H1 (cell line): ENCODE measurements around the gene BPHL. TPM values are rescaled to one million over a fixed set of nuclear protein-coding genes. Genes with fewer than 3 reads are reported as not detected.

ENCODE experiments used
- CTCF ChIA-PET: fragments of 300-600 bp; sonication (Branson Sonifier 250); formaldehyde crosslinking; loops from one replicate; lab custom pipeline; 2021; ENCODE audit not compliant: partially characterized antibody; lab: Charles Lee
- POLR2A ChIA-PET: fragments of 300-600 bp; sonication (Branson Sonifier 250); formaldehyde crosslinking; loops from one replicate; lab custom pipeline; 2021; ENCODE audit warnings: inconsistent platforms; ENCODE audit not compliant: partially characterized antibody; lab: Charles Lee
- DNase-seq, 2 experiments: peaks; one replicate each; pipeline versions ENCODE4 v3.0.0 to v3.0.0-alpha.2; 2010 to 2022; ENCODE audit warnings: low spot score in 2 of 2, low read depth in 1 of 2, mixed read lengths in 1 of 2
- FAIRE-seq: peaks from 2 replicates; lab custom pipeline; 2011; peaks lifted over from hg19 to GRCh38; lab: Jason Lieb, UNC
- H2AFZ ChIP-seq: 2 replicates; pipeline ENCODE4 v1.8.1; 2012; ENCODE audit warnings: low read length, inconsistent platforms
- H2AK5ac ChIP-seq: 2 replicates; pipeline ENCODE4 v1.6.1; 2013; ENCODE audit warnings: low read depth, low read length
- H2BK120ac ChIP-seq: replicated peaks from 2 replicates; pipeline ENCODE3; 2013; ENCODE audit warnings: low read depth, low read length, inconsistent platforms
- H2BK12ac ChIP-seq: 2 replicates; pipeline ENCODE4 v1.6.1; 2013; ENCODE audit warnings: low read depth, low read length
- H2BK15ac ChIP-seq: 2 replicates; pipeline ENCODE4 v1.6.1; 2013; ENCODE audit warnings: low read length
- H2BK20ac ChIP-seq: 2 replicates; pipeline ENCODE4 v1.6.1; 2013; ENCODE audit warnings: low read length
- H2BK5ac ChIP-seq: 2 replicates; pipeline ENCODE4 v1.6.1; 2013; ENCODE audit warnings: low read depth, low read length
- H3K14ac ChIP-seq: 2 replicates; pipeline ENCODE4 v1.6.1; 2013; ENCODE audit warnings: inconsistent platforms; ENCODE audit not compliant: insufficient read length
- H3K18ac ChIP-seq: 2 replicates; pipeline ENCODE4 v1.6.1; 2013; ENCODE audit warnings: low read length; ENCODE audit errors: extremely low read depth
- H3K23ac ChIP-seq: 2 replicates; pipeline ENCODE4 v1.6.1; 2013; ENCODE audit warnings: inconsistent platforms; ENCODE audit not compliant: insufficient read length
- H3K23me2 ChIP-seq: 2 replicates; pipeline ENCODE4 v1.6.1; 2013; ENCODE audit warnings: low read depth, low read length
- H3K27ac ChIP-seq: 2 replicates; pipeline ENCODE4 v1.6.1; 2011; ENCODE audit warnings: low read depth, low read length, inconsistent platforms
- H3K27me3 ChIP-seq, 4 experiments: replicated peaks in 1 of 4; 1 replicate in 1 of 4; 2 replicates in 3 of 4; pipeline versions ENCODE4 v1.6.1 to v1.8.1; 2011 to 2013; ENCODE audit warnings: low read length in 3 of 4, mild to moderate bottlenecking in 3 of 4, inconsistent platforms in 2 of 4, mixed read lengths in 2 of 4, moderate library complexity in 1 of 4; ENCODE audit not compliant: control insufficient read depth in 3 of 4, insufficient read depth in 3 of 4; ENCODE audit errors: extremely low read depth in 1 of 4
- H3K36me3 ChIP-seq, 4 experiments: 2 replicates each; pipeline versions ENCODE4 v1.6.1 to v1.8.1; 2011 to 2013; ENCODE audit warnings: mild to moderate bottlenecking in 4 of 4, low read length in 3 of 4, moderate library complexity in 2 of 4, control low read depth in 1 of 4, inconsistent platforms in 1 of 4; ENCODE audit not compliant: insufficient read depth in 4 of 4, control insufficient read depth in 2 of 4
- H3K4ac ChIP-seq: replicated peaks from 2 replicates; pipeline ENCODE3; 2013; ENCODE audit warnings: low read length, low read depth, mixed read lengths, inconsistent platforms; ENCODE audit not compliant: insufficient read length
- H3K4me1 ChIP-seq, 4 experiments: replicated peaks in 1 of 4; 1 replicate in 1 of 4; 2 replicates in 3 of 4; pipeline versions ENCODE4 v1.6.1 to v1.8.1; 2011 to 2013; ENCODE audit warnings: low read length in 3 of 4, inconsistent platforms in 2 of 4, mixed read lengths in 1 of 4; ENCODE audit not compliant: insufficient read depth in 4 of 4, control insufficient read depth in 3 of 4
- H3K4me2 ChIP-seq, 2 experiments: 2 replicates each; pipeline versions ENCODE4 v1.6.1 to v1.8.1; 2011 to 2013; ENCODE audit warnings: low read depth in 2 of 2, low read length in 2 of 2, control low read depth in 1 of 2, inconsistent platforms in 1 of 2, mild to moderate bottlenecking in 1 of 2; ENCODE audit not compliant: insufficient read depth in 1 of 2
- H3K4me3 ChIP-seq, 4 experiments: fragments of 200-600, 300-600 bp in 1 of 4; sonication (generic), shearing (Covaris generic), sonication (Bioruptor Twin) in 1 of 4; 2 replicates each; pipeline versions ENCODE4 v1.5.1 to v1.8.1; 2011 to 2016; ENCODE audit warnings: low read length in 4 of 4, low read depth in 3 of 4, control low read depth in 2 of 4, inconsistent platforms in 2 of 4, mild to moderate bottlenecking in 2 of 4, mixed read lengths in 1 of 4, moderate library complexity in 1 of 4; ENCODE audit not compliant: insufficient read depth in 2 of 4; ENCODE audit errors: extremely low read depth in 1 of 4
- H3K56ac ChIP-seq: replicated peaks from 2 replicates; pipeline ENCODE3; 2013; ENCODE audit warnings: low read depth, mild to moderate bottlenecking, mixed read lengths, low read length, inconsistent platforms; ENCODE audit not compliant: insufficient read length
- H3K79me1 ChIP-seq: 2 replicates; pipeline ENCODE4 v1.6.1; 2013; ENCODE audit warnings: low read depth, low read length, control low read depth
- H3K79me2 ChIP-seq, 2 experiments: 2 replicates each; pipeline versions ENCODE4 v1.6.1 to v1.8.1; 2012 to 2013; ENCODE audit warnings: low read length in 2 of 2, mild to moderate bottlenecking in 2 of 2, inconsistent platforms in 1 of 2; ENCODE audit not compliant: insufficient read depth in 2 of 2, control insufficient read depth in 1 of 2
- H3K9ac ChIP-seq, 4 experiments: replicated peaks in 1 of 4; 1 replicate in 1 of 4; 2 replicates in 3 of 4; pipeline versions ENCODE4 v1.6.1 to v1.8.1; 2011 to 2013; ENCODE audit warnings: low read depth in 3 of 4, low read length in 3 of 4, control low read depth in 2 of 4, mild to moderate bottlenecking in 2 of 4, moderate library complexity in 2 of 4, inconsistent platforms in 1 of 4; ENCODE audit errors: extremely low read depth in 1 of 4
- H3K9me3 ChIP-seq, 2 experiments: 2 replicates each; pipeline versions ENCODE4 v1.6.1 to v1.8.1; 2012 to 2013; ENCODE audit warnings: mild to moderate bottlenecking in 2 of 2, moderate library complexity in 2 of 2, control low read depth in 1 of 2, inconsistent platforms in 1 of 2, low read depth in 1 of 2, low read length in 1 of 2, mixed read lengths in 1 of 2; ENCODE audit not compliant: insufficient read depth in 2 of 2
- H4K20me1 ChIP-seq, 2 experiments: replicated peaks in 1 of 2; 2 replicates each; pipeline versions ENCODE3 to v1.8.1; 2011 to 2013; ENCODE audit warnings: inconsistent platforms in 2 of 2, low read length in 2 of 2, mild to moderate bottlenecking in 1 of 2; ENCODE audit not compliant: insufficient read depth in 2 of 2, control insufficient read depth in 1 of 2
- H4K5ac ChIP-seq: 2 replicates; pipeline ENCODE4 v1.6.1; 2013; ENCODE audit warnings: low read length, low read depth, mixed read lengths, inconsistent platforms; ENCODE audit not compliant: insufficient read length
- H4K8ac ChIP-seq: 2 replicates; pipeline ENCODE4 v1.8.0; 2013; ENCODE audit warnings: mild to moderate bottlenecking, moderate library complexity, low read length, inconsistent platforms; ENCODE audit not compliant: insufficient read depth; ENCODE audit errors: extremely low read depth
- H4K91ac ChIP-seq: replicated peaks from 2 replicates; pipeline ENCODE3; 2013; ENCODE audit warnings: low read length, mixed read lengths, inconsistent platforms; ENCODE audit not compliant: insufficient read length
- BACH1 ChIP-seq: IDR thresholded peaks from 2 replicates; pipeline ENCODE4 v1.6.1; 2012; ENCODE audit warnings: low read length, improper control_type of control experiment
- BRCA1 ChIP-seq: IDR thresholded peaks from 2 replicates; pipeline ENCODE4 v1.6.1; 2012; ENCODE audit warnings: low read depth, low read length, improper control_type of control experiment
- POLR2A ChIP-seq, 2 experiments: IDR thresholded peaks; 1 replicate in 1 of 2; 2 replicates in 1 of 2; pipeline ENCODE4 v1.6.1; 2011; ENCODE audit warnings: low read depth in 2 of 2, low read length in 2 of 2, mild to moderate bottlenecking in 2 of 2; ENCODE audit errors: control extremely low read depth in 1 of 2
- SIX5 ChIP-seq: IDR thresholded peaks from 2 replicates; pipeline ENCODE4 v1.6.1; 2011; ENCODE audit warnings: mild to moderate bottlenecking, low read depth, low read length
- SP1 ChIP-seq: IDR thresholded peaks from 2 replicates; pipeline ENCODE4 v1.6.1; 2011; ENCODE audit warnings: low read depth, low read length
- SP2 ChIP-seq: IDR thresholded peaks from 2 replicates; pipeline ENCODE4 v1.6.1; 2012; ENCODE audit warnings: mild to moderate bottlenecking, low read length, inconsistent platforms
- SUZ12 ChIP-seq: fragments of 200-600 bp; sonication (generic); IDR thresholded peaks from 2 replicates; pipeline ENCODE4 v1.6.1; 2012; ENCODE audit warnings: mild to moderate bottlenecking, inconsistent platforms, low read length, moderate library complexity, mixed read lengths
- YY1 ChIP-seq: IDR thresholded peaks from 2 replicates; pipeline ENCODE4 v1.6.1; 2011; ENCODE audit warnings: low read depth, mild to moderate bottlenecking, low read length
- WGBS, 2 experiments: shearing (Covaris generic) in 1 of 2; methylation state at CpG; one replicate each; pipeline versions ENCODE4 v1.1.6 to v1.1.7; 2013 to 2015; ENCODE audit warnings: low lambda C conversion rate in 2 of 2, mixed read lengths in 2 of 2, inconsistent platforms in 1 of 2, low coverage in 1 of 2, missing lambda C conversion rate in 1 of 2; ENCODE audit not compliant: insufficient replicate concordance in 2 of 2, insufficient coverage in 1 of 2, insufficient read length in 1 of 2; ENCODE audit errors: extremely low coverage in 1 of 2, missing lambda C conversion rate in 1 of 2; 5-methylcytosine and 5-hydroxymethylcytosine counted together
- polyA plus RNA-seq, 7 experiments: library from polyadenylated mRNA; depleted of rRNA in 3 of 7; stranded (reverse) in 5 of 7; unstranded in 2 of 7; fragments of >200 nt in 5 of 7; fragments of 200-250 nt in 2 of 7; gene quantifications; 1 replicate in 5 of 7; 2 replicates in 1 of 7; 4 replicates in 1 of 7; pipeline versions ENCODE4 v1.2.1 to v1.2.3, GENCODE V29; 2011 to 2013; ENCODE audit warnings: missing spikeins in 2 of 7, mixed read lengths in 2 of 7
- total RNA-seq: library from RNA; stranded (reverse); fragmentation: NEBNext Ultra II Directional; extraction: Animal tissue kit (Norgen Biotek cat#: 25700); gene quantifications from 2 replicates; pipeline ENCODE4 v1.2.1, GENCODE V29; 2021
- TF ChIP-seq, protein P1 (sequence below), 3 experiments: IDR thresholded peaks; 1 replicate in 2 of 3; 2 replicates in 1 of 3; pipeline versions ENCODE4 v1.5.1 to v1.6.1; 2011; ENCODE audit warnings: low read length in 3 of 3, mild to moderate bottlenecking in 3 of 3, inconsistent platforms in 2 of 3, low read depth in 1 of 3, moderate library complexity in 1 of 3; ENCODE audit not compliant: insufficient read depth in 1 of 3; ENCODE audit errors: control extremely low read depth in 1 of 3

Gene BPHL
- total and polyA plus RNA-seq, 2 of the 8 experiments (the other 6 are each of a cell fraction or from before 2014, with no cell fraction given) = 24.4 to 36.4 TPM

DNA sequence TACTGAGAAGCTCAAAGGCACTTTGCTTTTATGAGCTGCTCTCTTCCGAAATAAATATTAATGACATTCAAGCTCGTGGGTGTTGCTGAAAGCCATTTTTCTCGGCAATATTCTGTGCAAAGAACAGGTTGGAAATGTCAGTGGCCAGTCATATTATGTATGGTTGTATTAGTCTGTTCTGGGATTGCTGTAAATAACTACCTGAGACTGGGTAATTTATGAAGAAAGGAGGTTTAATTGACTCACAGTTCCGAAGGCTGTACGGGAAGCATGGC is 76.8 kb downstream of the BPHL start:
- Histone ChIP-seq H3K56ac (no peak overlapping the region), H3K79me1 (no peaks in the 10 kb centered on the region; the same call in 1 of the 2 replicates), H2AFZ (0 out of 2 replicates have a peak overlapping the region, but pooled peaks have one; percentile 86), H2BK12ac (0 out of 2 replicates have a peak overlapping the region, but pooled peaks have one; percentile 56), H3K27ac (0 out of 2 replicates have a peak overlapping the region, but pooled peaks have one; percentile 68), H3K4me3 (peak overlapping the region in 1 of 4 experiments; percentile 28; a peak in 1 of 8 replicates), H3K18ac (peak overlapping the region; percentile 93), H3K9ac (no peak overlapping the region), H3K4me2 (peak overlapping the region; percentile 43 to 67), H2AK5ac (peak overlapping the region; percentile 71; the same call in 1 of the 2 replicates), H3K27me3 (no peaks in the 10 kb centered on the region), H3K4me1 (peaks cover 15 to 24% (median 20%) of the 10 kb centered on the region in 4 experiments), H3K9me3 (0 out of 4 replicates have a peak, but pooled peaks cover 0 to 4% of the 10 kb centered on the region in 2 experiments), H3K79me2 (no peaks in the 10 kb centered on the region), H2BK5ac (peak overlapping the region; percentile 85; the same call in 1 of the 2 replicates), H4K5ac (no peak overlapping the region), H2BK20ac (peak overlapping the region; percentile 55; the same call in 1 of the 2 replicates), H3K36me3 (no peaks in the 10 kb centered on the region), H3K14ac (no peak overlapping the region), H3K23ac (no peak overlapping the region), H2BK15ac (peak overlapping the region; percentile 19; the same call in 1 of the 2 replicates), H3K4ac (no peak overlapping the region), H4K91ac (no peak overlapping the region), H4K20me1 (no peaks in the 10 kb centered on the region), H4K8ac (no peak overlapping the region), H2BK120ac (no peak overlapping the region), H3K23me2 (no peaks in the 10 kb centered on the region)
- FAIRE-seq (no peak), DNase-seq (no peak)
- TF ChIP-seq, protein P1, sequence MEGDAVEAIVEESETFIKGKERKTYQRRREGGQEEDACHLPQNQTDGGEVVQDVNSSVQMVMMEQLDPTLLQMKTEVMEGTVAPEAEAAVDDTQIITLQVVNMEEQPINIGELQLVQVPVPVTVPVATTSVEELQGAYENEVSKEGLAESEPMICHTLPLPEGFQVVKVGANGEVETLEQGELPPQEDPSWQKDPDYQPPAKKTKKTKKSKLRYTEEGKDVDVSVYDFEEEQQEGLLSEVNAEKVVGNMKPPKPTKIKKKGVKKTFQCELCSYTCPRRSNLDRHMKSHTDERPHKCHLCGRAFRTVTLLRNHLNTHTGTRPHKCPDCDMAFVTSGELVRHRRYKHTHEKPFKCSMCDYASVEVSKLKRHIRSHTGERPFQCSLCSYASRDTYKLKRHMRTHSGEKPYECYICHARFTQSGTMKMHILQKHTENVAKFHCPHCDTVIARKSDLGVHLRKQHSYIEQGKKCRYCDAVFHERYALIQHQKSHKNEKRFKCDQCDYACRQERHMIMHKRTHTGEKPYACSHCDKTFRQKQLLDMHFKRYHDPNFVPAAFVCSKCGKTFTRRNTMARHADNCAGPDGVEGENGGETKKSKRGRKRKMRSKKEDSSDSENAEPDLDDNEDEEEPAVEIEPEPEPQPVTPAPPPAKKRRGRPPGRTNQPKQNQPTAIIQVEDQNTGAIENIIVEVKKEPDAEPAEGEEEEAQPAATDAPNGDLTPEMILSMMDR (IDR thresholded peaks at IDR 0.05; ENCODE audit: control extremely low read depth in 1 of 3, insufficient read depth in 1 of 3, low read depth in 1 of 3, low read length in 3 of 3) = no peak
- no peak for TF ChIP-seq YY1
- TF ChIP-seq POLR2A (IDR thresholded peaks at IDR 0.05; ENCODE audit: control extremely low read depth in 1 of 2, low read depth in 2 of 2, low read length in 2 of 2) = no peak
- no peak for TF ChIP-seq SP1
- no peak for TF ChIP-seq SIX5
- no peak for TF ChIP-seq SP2
- no peak for TF ChIP-seq BACH1
- no peak for TF ChIP-seq SUZ12
- TF ChIP-seq BRCA1 = no peak
- ChIA-PET POLR2A (interaction anchor here (0.8 to 4.0 kb wide), 12 partner anchors 8 to 71 kb away, joined by 3 to 32 read pairs (median 4); partner anchors contain the start of genes TUBB2A and TUBB2B), CTCF (interaction anchor here (1.1 to 4.5 kb wide), 14 partner anchors 9 to 67 kb away, joined by 3 to 25 read pairs (median 6); partner anchors contain the start of gene TUBB2A)
- WGBS, 2 experiments = 73% methylated on average over 5 of the region's 5 CpGs; no CpG with 5 or more reads in 1 of the 2 experiments
